Neural progenitor cell (in vitro differentiated cells): ENCODE data around the gene PLB1. TPM values are rescaled to one million over a fixed set of nuclear protein-coding genes. Genes with fewer than 3 reads are reported as not detected.
A peak's percentile ranks its signal among the peaks of the same experiment; 100 is the strongest.

Experiments used
- DNase-seq: peaks from one replicate; pipeline ENCODE4 v3.0.0-alpha.2; 2016; ENCODE audit warnings: low spot score
- H2AFZ ChIP-seq: fragments of 200-600 bp; sonication (generic); replicated peaks from 2 replicates; pipeline ENCODE4 v1.6.1; 2016; ENCODE audit warnings: antibody characterized with exemption
- H3F3A ChIP-seq: fragments of 200-600 bp; sonication (generic); 2 replicates; pipeline ENCODE4 v1.6.1; 2016; ENCODE audit warnings: antibody characterized with exemption, low read depth
- H3K27ac ChIP-seq: fragments of 200-600 bp; sonication (generic); 2 replicates; pipeline ENCODE4 v1.5.1; 2016; ENCODE audit warnings: mild to moderate bottlenecking
- H3K27me3 ChIP-seq: fragments of 200-600 bp; sonication (generic); 2 replicates; pipeline ENCODE4 v1.6.1; 2016; ENCODE audit warnings: mild to moderate bottlenecking, moderate library complexity
- H3K36me3 ChIP-seq: fragments of 200-600 bp; sonication (generic); 2 replicates; pipeline ENCODE4 v1.5.1; 2016
- H3K4me1 ChIP-seq: fragments of 200-600 bp; sonication (generic); 2 replicates; pipeline ENCODE4 v1.6.1; 2016; ENCODE audit warnings: mixed run types
- H3K4me2 ChIP-seq: fragments of 200-600 bp; sonication (generic); 2 replicates; pipeline ENCODE4 v1.6.1; 2016
- H3K4me3 ChIP-seq: fragments of 200-600 bp; sonication (generic); 2 replicates; pipeline ENCODE4 v1.5.1; 2016
- H3K79me2 ChIP-seq: fragments of 200-600 bp; sonication (generic); 2 replicates; pipeline ENCODE4 v1.6.1; 2016; ENCODE audit warnings: low read depth
- H3K9ac ChIP-seq: fragments of 200-600 bp; sonication (generic); 2 replicates; pipeline ENCODE4 v1.6.1; 2016
- H3K9me3 ChIP-seq: fragments of 200-600 bp; sonication (generic); 2 replicates; pipeline ENCODE4 v1.5.1; 2016; ENCODE audit warnings: low read depth
- H4K20me1 ChIP-seq: fragments of 200-600 bp; sonication (generic); 2 replicates; pipeline ENCODE4 v1.6.1; 2016; ENCODE audit warnings: low read depth
- H3K27ac Mint-ChIP-seq: 3 replicates; pipeline ENCODE4 v1.8.0; 2021; ENCODE audit warnings: mixed read lengths
- H3K27me3 Mint-ChIP-seq: 2 replicates; pipeline ENCODE4 v1.8.0; 2022; ENCODE audit warnings: low read depth, mild to moderate bottlenecking, inconsistent platforms, moderate library complexity, mixed read lengths; ENCODE audit not compliant: insufficient read depth
- H3K36me3 Mint-ChIP-seq: 3 replicates; pipeline ENCODE4 v1.8.0; 2021; ENCODE audit warnings: mixed read lengths
- H3K4me1 Mint-ChIP-seq: 3 replicates; pipeline ENCODE4 v1.8.0; 2021; ENCODE audit warnings: mixed read lengths
- H3K4me3 Mint-ChIP-seq: 3 replicates; pipeline ENCODE4 v1.8.0; 2021; ENCODE audit warnings: mild to moderate bottlenecking, moderate library complexity, mixed read lengths
- H3K9me3 Mint-ChIP-seq: 3 replicates; pipeline ENCODE4 v1.8.0; 2020; ENCODE audit warnings: mixed read lengths
- CTCF ChIP-seq: fragments of 200-600 bp; sonication (generic); IDR thresholded peaks from 2 replicates; pipeline ENCODE4 v1.5.1; 2017; ENCODE audit warnings: antibody characterized with exemption, mild to moderate bottlenecking
- EZH2 ChIP-seq: fragments of 200-600 bp; sonication (generic); IDR thresholded peaks from 2 replicates; pipeline ENCODE4 v1.6.1; 2017; ENCODE audit warnings: antibody characterized with exemption, mild to moderate bottlenecking, moderate library complexity
- EZH2phosphoT487 ChIP-seq: fragments of 200-600 bp; sonication (generic); IDR thresholded peaks from 2 replicates; pipeline ENCODE4 v1.6.1; 2017; ENCODE audit warnings: antibody characterized with exemption
- total RNA-seq: library from RNA; depleted of rRNA; stranded (reverse); fragments of >200 nt; gene quantifications from 2 replicates; pipeline ENCODE4 v1.2.3, GENCODE V29; 2015; ENCODE audit warnings: low replicate concordance

PLB1 gene
- total RNA-seq, 1 donor from 2014 or later, result not detected

GRCh38 chr2:28659127-28659526, 163.3 kb downstream of the PLB1 start:
- Histone ChIP-seq H3K9me3 (no peaks in the 10 kb centered on the region), H2AFZ (no peak overlapping the region), H3K27me3 (no peaks in the 10 kb centered on the region), H3F3A (no peaks in the 10 kb centered on the region), H3K36me3 (no peaks in the 10 kb centered on the region), H3K4me1 (peaks cover 7% of the 10 kb centered on the region), H3K27ac (no peak overlapping the region), H3K4me3 (no peak overlapping the region), H3K79me2 (no peaks in the 10 kb centered on the region), H3K9ac (no peak overlapping the region), H4K20me1 (no peaks in the 10 kb centered on the region), H3K4me2 (no peak overlapping the region)
- H3K4me1 Mint-ChIP-seq, result peaks cover 39% of the 10 kb centered on the region
- TF ChIP-seq CTCF (no peak), EZH2 (no peak), EZH2phosphoT487 (no peak)
- no peaks in the 10 kb centered on the region for H3K9me3 Mint-ChIP-seq
- no peak for DNase-seq
- no peaks in the 10 kb centered on the region for H3K36me3 Mint-ChIP-seq
- no peak overlapping the region for H3K27ac Mint-ChIP-seq
- peaks cover 16% of the 10 kb centered on the region for H3K27me3 Mint-ChIP-seq
- H3K4me3 Mint-ChIP-seq, result no peak overlapping the region

DNA sequence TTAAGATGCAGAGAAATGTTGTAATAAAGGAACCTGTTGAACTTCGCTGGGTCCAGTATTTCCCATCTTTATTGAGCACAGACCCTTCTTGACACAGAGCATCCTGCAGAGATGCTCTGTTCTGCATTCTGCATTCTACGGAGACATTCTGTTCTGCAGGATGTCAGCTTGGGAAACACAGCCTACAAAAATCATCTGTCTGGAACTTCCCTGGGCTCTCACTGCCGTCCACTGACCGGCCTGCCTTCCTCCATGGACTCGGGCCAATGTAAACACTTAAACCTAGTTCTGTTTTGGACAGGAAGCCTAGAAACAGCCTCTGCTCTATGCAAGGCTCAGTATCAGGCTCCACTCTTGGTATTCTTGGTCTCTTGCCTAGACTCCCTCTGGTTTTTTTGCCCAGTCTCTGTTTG, 165.7 kb downstream of the PLB1 start:
- H3K4me1 ChIP-seq, result peaks cover 18% of the 10 kb centered on the region
- no peaks in the 10 kb centered on the region for H3K9me3 ChIP-seq
- no peaks in the 10 kb centered on the region for H3K9me3 Mint-ChIP-seq
- no peaks in the 10 kb centered on the region for H3F3A ChIP-seq
- no peaks in the 10 kb centered on the region for H4K20me1 ChIP-seq
- no peaks in the 10 kb centered on the region for H3K27me3 ChIP-seq
- no peak overlapping the region for H3K27ac Mint-ChIP-seq
- TF ChIP-seq EZH2, result no peak
- TF ChIP-seq EZH2phosphoT487, result no peak
- no peak for TF ChIP-seq CTCF
- no peak overlapping the region for H3K4me3 Mint-ChIP-seq
- H3K27me3 Mint-ChIP-seq, result peaks cover 16% of the 10 kb centered on the region
- H3K4me2 ChIP-seq, result no peak overlapping the region
- H3K9ac ChIP-seq, result no peak overlapping the region
- no peak overlapping the region for H2AFZ ChIP-seq
- no peak for DNase-seq
- no peaks in the 10 kb centered on the region for H3K36me3 ChIP-seq
- no peak overlapping the region for H3K27ac ChIP-seq
- H3K4me3 ChIP-seq, result no peak overlapping the region
- H3K79me2 ChIP-seq, result no peaks in the 10 kb centered on the region
- H3K4me1 Mint-ChIP-seq, result peaks cover 47% of the 10 kb centered on the region
- H3K36me3 Mint-ChIP-seq, result no peaks in the 10 kb centered on the region

DNA sequence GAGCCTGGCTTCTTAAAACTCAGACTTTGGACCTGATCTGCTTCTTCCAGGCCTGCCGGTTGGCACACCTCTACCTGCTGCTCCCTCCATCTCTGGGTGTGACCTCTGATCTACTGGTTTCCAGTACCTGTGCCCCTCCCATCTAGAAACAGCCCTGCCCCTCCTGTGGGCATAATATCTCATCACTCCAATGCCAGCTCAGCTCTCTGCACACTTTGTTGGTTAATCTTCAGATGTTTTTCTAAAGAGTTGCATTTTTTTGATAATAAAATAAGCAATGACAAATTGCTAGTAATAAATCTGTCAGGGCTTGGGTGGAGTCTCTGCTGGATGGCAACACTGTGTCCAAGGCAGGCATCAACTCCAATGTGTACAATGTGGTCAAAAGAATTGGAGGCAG, 166.2 kb downstream of the PLB1 start:
- H3K4me1 Mint-ChIP-seq, result peaks cover 47% of the 10 kb centered on the region
- DNase-seq, result no peak
- Histone ChIP-seq H3K36me3 (no peaks in the 10 kb centered on the region), H3K4me3 (no peak overlapping the region), H3K9ac (no peak overlapping the region), H3K9me3 (no peaks in the 10 kb centered on the region), H3K4me2 (no peak overlapping the region), H4K20me1 (no peaks in the 10 kb centered on the region), H3K27ac (no peak overlapping the region), H3F3A (no peaks in the 10 kb centered on the region), H3K79me2 (no peaks in the 10 kb centered on the region), H2AFZ (no peak overlapping the region), H3K27me3 (no peaks in the 10 kb centered on the region), H3K4me1 (peaks cover 18% of the 10 kb centered on the region)
- H3K27me3 Mint-ChIP-seq, result peaks cover 16% of the 10 kb centered on the region
- no peak overlapping the region for H3K4me3 Mint-ChIP-seq
- H3K9me3 Mint-ChIP-seq, result no peaks in the 10 kb centered on the region
- H3K36me3 Mint-ChIP-seq, result no peaks in the 10 kb centered on the region
- TF ChIP-seq EZH2phosphoT487 (no peak), CTCF (no peak), EZH2 (no peak)
- peak overlapping the region; percentile 50 for H3K27ac Mint-ChIP-seq
